Neuronal stem cell (in vitro differentiated cells): ENCODE data around the gene ECHS1.

ENCODE experiments used
- DNase-seq: peaks from one replicate; pipeline ENCODE4 v3.0.0-alpha.2; 2013; ENCODE audit warnings: low spot score
- H2AFZ ChIP-seq: one replicate; pipeline ENCODE4 v1.6.1; 2013; ENCODE audit warnings: mild to moderate bottlenecking, low read length, inconsistent platforms
- H2AK5ac ChIP-seq: 2 replicates; pipeline ENCODE4 v1.6.1; 2013; ENCODE audit warnings: low read depth, mild to moderate bottlenecking, inconsistent platforms, low read length, moderate library complexity, mixed read lengths
- H2BK120ac ChIP-seq: 2 replicates; pipeline ENCODE4 v1.6.1; 2013; ENCODE audit warnings: low read depth, mild to moderate bottlenecking, inconsistent platforms, low read length, moderate library complexity, mixed read lengths
- H2BK12ac ChIP-seq: one replicate; pipeline ENCODE4 v1.6.1; 2013; ENCODE audit warnings: low read length, inconsistent platforms
- H2BK15ac ChIP-seq: 2 replicates; pipeline ENCODE4 v1.6.1; 2013; ENCODE audit warnings: mild to moderate bottlenecking, low read length, inconsistent platforms, mixed read lengths
- H2BK5ac ChIP-seq: one replicate; pipeline ENCODE4 v1.6.1; 2013; ENCODE audit warnings: inconsistent platforms, mild to moderate bottlenecking, low read length, moderate library complexity
- H3K14ac ChIP-seq: one replicate; pipeline ENCODE4 v1.6.1; 2013; ENCODE audit warnings: low read length, inconsistent platforms
- H3K18ac ChIP-seq: 2 replicates; pipeline ENCODE4 v1.6.1; 2013; ENCODE audit warnings: low read length, inconsistent platforms
- H3K23ac ChIP-seq: 2 replicates; pipeline ENCODE4 v1.6.1; 2013; ENCODE audit warnings: low read depth, mild to moderate bottlenecking, mixed read lengths, low read length, inconsistent platforms; ENCODE audit not compliant: poor library complexity
- H3K27ac ChIP-seq: replicated peaks from 3 replicates; pipeline ENCODE4 v1.5.1; 2013; ENCODE audit warnings: low read length, inconsistent platforms
- H3K27me3 ChIP-seq, 3 experiments: 2 replicates each; pipeline ENCODE4 v1.6.1; 2013; ENCODE audit warnings: low read length in 3 of 3, mild to moderate bottlenecking in 2 of 3, inconsistent platforms in 1 of 3, low read depth in 1 of 3, mixed read lengths in 1 of 3, moderate library complexity in 1 of 3; ENCODE audit not compliant: control insufficient read depth in 3 of 3, insufficient read depth in 3 of 3
- H3K36me3 ChIP-seq, 2 donors: replicated peaks in 1 of 2; 2 replicates each; pipeline ENCODE4 v1.6.1; 2013; ENCODE audit warnings: low read length in 2 of 2; ENCODE audit not compliant: control insufficient read depth in 2 of 2, insufficient read depth in 2 of 2
- H3K4ac ChIP-seq: 2 replicates; pipeline ENCODE4 v1.6.1; 2013; ENCODE audit warnings: inconsistent platforms, mild to moderate bottlenecking, low read length, moderate library complexity
- H3K4me1 ChIP-seq, 2 donors: 1 replicate in 1 of 2; 2 replicates in 1 of 2; pipeline ENCODE4 v1.6.1; 2013; ENCODE audit warnings: low read length in 2 of 2, low read depth in 1 of 2; ENCODE audit not compliant: control insufficient read depth in 2 of 2, insufficient read depth in 1 of 2
- H3K4me2 ChIP-seq: one replicate; pipeline ENCODE4 v1.6.1; 2013; ENCODE audit warnings: mild to moderate bottlenecking, low read length, inconsistent platforms; ENCODE audit not compliant: insufficient read depth, poor library complexity, severe bottlenecking
- H3K4me3 ChIP-seq, 2 donors: 2 replicates each; pipeline ENCODE4 v1.5.1; 2013; ENCODE audit warnings: low read length in 2 of 2, mild to moderate bottlenecking in 2 of 2, inconsistent platforms in 1 of 2, moderate library complexity in 1 of 2
- H3K79me1 ChIP-seq: one replicate; pipeline ENCODE4 v1.6.1; 2013; ENCODE audit warnings: low read depth, mild to moderate bottlenecking, inconsistent platforms, low read length, moderate library complexity
- H3K9ac ChIP-seq: one replicate; pipeline ENCODE4 v1.6.1; 2013; ENCODE audit warnings: mild to moderate bottlenecking, low read depth, low read length, inconsistent platforms; ENCODE audit not compliant: poor library complexity
- H3K9me3 ChIP-seq, 2 donors: replicated peaks in 1 of 2; 2 replicates each; pipeline versions ENCODE3 to v1.6.1; 2013; ENCODE audit warnings: low read length in 2 of 2, mild to moderate bottlenecking in 2 of 2, inconsistent platforms in 1 of 2, low read depth in 1 of 2, mixed read lengths in 1 of 2, moderate library complexity in 1 of 2; ENCODE audit not compliant: control insufficient read depth in 2 of 2, insufficient read depth in 1 of 2
- H4K8ac ChIP-seq: one replicate; pipeline ENCODE4 v1.6.1; 2013; ENCODE audit warnings: low read depth, mild to moderate bottlenecking, inconsistent platforms, low read length, moderate library complexity
- H4K91ac ChIP-seq: one replicate; pipeline ENCODE4 v1.6.1; 2013; ENCODE audit warnings: low read length, low read depth, mild to moderate bottlenecking, inconsistent platforms; ENCODE audit not compliant: poor library complexity
- WGBS, 2 donors: extraction: QIAGEN DNeasy Blood & Tissue Kit; methylation state at CpG; one replicate each; pipeline ENCODE4 v1.1.7; 2013; ENCODE audit warnings: missing lambda C conversion rate in 2 of 2, mixed read lengths in 1 of 2; ENCODE audit not compliant: insufficient read length in 2 of 2, insufficient replicate concordance in 1 of 2; ENCODE audit errors: extremely low coverage in 2 of 2; 5-methylcytosine and 5-hydroxymethylcytosine counted together

The ECHS1 gene

GRCh38 chr10:133327651-133328357, 45.4 kb downstream of the ECHS1 start:
- H3K4me1 ChIP-seq, result peaks cover 7 to 14% of the 10 kb centered on the region in 2 donors
- no peak overlapping the region for H2BK5ac ChIP-seq
- peak overlapping the region; percentile 55 for H3K23ac ChIP-seq
- peak overlapping the region; percentile 84 for H2BK12ac ChIP-seq
- H4K8ac ChIP-seq, result peak overlapping the region; percentile 23
- peaks cover 0 to 62% (median 45%) of the 10 kb centered on the region in 3 experiments for H3K27me3 ChIP-seq
- H3K27ac ChIP-seq, result no peak overlapping the region
- H3K9me3 ChIP-seq, result peaks cover 2 to 18% of the 10 kb centered on the region in 2 donors
- H3K4ac ChIP-seq, result peak overlapping the region; percentile 23
- no peak overlapping the region for H3K4me3 ChIP-seq
- no peaks in the 10 kb centered on the region for H3K36me3 ChIP-seq
- H2BK15ac ChIP-seq, result peak overlapping the region; percentile 99
- peaks cover 1% of the 10 kb centered on the region for H3K79me1 ChIP-seq
- peak overlapping the region; percentile 61 for H2BK120ac ChIP-seq
- no peak overlapping the region for H3K4me2 ChIP-seq
- H2AFZ ChIP-seq, result no peak overlapping the region
- peak overlapping the region; percentile 99 for H2AK5ac ChIP-seq
- H3K18ac ChIP-seq, result peak overlapping the region; percentile 71
- no peak overlapping the region for H3K14ac ChIP-seq
- H4K91ac ChIP-seq, result no peak overlapping the region
- H3K9ac ChIP-seq, result peak overlapping the region; percentile 63
- no peak for DNase-seq
- WGBS, 2 donors, result no CpG with 5 or more reads among the region's 12 CpGs

- Histone ChIP-seq H3K4ac (peak overlapping the region; percentile 66), H3K4me3 (no peak overlapping the region), H3K14ac (no peak overlapping the region), H2AK5ac (peak overlapping the region; percentile 99), H3K9me3 (peaks cover 0 to 10% of the 10 kb centered on the region in 2 donors), H3K4me1 (peaks cover 7 to 14% of the 10 kb centered on the region in 2 donors), H3K9ac (peak overlapping the region; percentile 86), H2BK120ac (peak overlapping the region; percentile 81), H3K4me2 (no peak overlapping the region), H3K23ac (peak overlapping the region; percentile 95), H2BK5ac (no peak overlapping the region), H3K27ac (no peak overlapping the region), H4K8ac (peak overlapping the region; percentile 17), H3K18ac (peak overlapping the region; percentile 83), H3K79me1 (peaks cover 1% of the 10 kb centered on the region), H2BK15ac (peak overlapping the region; percentile 94), H2AFZ (no peak overlapping the region), H2BK12ac (peak overlapping the region; percentile 99), H3K36me3 (no peaks in the 10 kb centered on the region), H3K27me3 (peaks cover 0 to 54% (median 41%) of the 10 kb centered on the region in 3 experiments), H4K91ac (no peak overlapping the region)
- DNase-seq, result no peak
- WGBS, 2 donors, result no CpG with 5 or more reads among the region's 28 CpGs
Measured at GRCh38 chr10:133326745-133327650, 46.2 kb downstream of the ECHS1 start.

GRCh38 chr10:133326223-133326551, 47.0 kb downstream of the ECHS1 start:
- Histone ChIP-seq H3K36me3 (no peaks in the 10 kb centered on the region), H3K9ac (peak overlapping the region; percentile 91), H3K4me1 (peaks cover 7 to 14% of the 10 kb centered on the region in 2 donors), H4K8ac (no peak overlapping the region), H2BK5ac (peak overlapping the region; percentile 66), H3K18ac (peak overlapping the region; percentile 97), H3K14ac (peak overlapping the region; percentile 71), H2BK15ac (peak overlapping the region; percentile 99), H2BK120ac (no peak overlapping the region), H3K4me3 (peak overlapping the region; percentile 48 to 74), H2AFZ (peak overlapping the region; percentile 96), H3K79me1 (peaks cover 1% of the 10 kb centered on the region), H3K23ac (peak overlapping the region; percentile 89), H3K4ac (no peak overlapping the region), H2BK12ac (no peak overlapping the region), H3K4me2 (peak overlapping the region; percentile 89), H3K27ac (no peak overlapping the region), H3K27me3 (peaks cover 0 to 47% (median 39%) of the 10 kb centered on the region in 3 experiments), H3K9me3 (peaks cover 0 to 5% of the 10 kb centered on the region in 2 donors), H2AK5ac (peak overlapping the region; percentile 47), H4K91ac (no peak overlapping the region)
- no peak for DNase-seq
- WGBS, 2 donors, result no CpG with 5 or more reads among the region's 9 CpGs
